GM19043 (cell line): ENCODE data around the gene BEAN1.

Experiments
- ATAC-seq: cut with Tn5 transposase; IDR thresholded peaks from one replicate; pipeline ENCODE4 v1.9.1; 2021; ENCODE audit warnings: low read depth; ENCODE audit not compliant: unreplicated experiment

The BEAN1 gene

DNA sequence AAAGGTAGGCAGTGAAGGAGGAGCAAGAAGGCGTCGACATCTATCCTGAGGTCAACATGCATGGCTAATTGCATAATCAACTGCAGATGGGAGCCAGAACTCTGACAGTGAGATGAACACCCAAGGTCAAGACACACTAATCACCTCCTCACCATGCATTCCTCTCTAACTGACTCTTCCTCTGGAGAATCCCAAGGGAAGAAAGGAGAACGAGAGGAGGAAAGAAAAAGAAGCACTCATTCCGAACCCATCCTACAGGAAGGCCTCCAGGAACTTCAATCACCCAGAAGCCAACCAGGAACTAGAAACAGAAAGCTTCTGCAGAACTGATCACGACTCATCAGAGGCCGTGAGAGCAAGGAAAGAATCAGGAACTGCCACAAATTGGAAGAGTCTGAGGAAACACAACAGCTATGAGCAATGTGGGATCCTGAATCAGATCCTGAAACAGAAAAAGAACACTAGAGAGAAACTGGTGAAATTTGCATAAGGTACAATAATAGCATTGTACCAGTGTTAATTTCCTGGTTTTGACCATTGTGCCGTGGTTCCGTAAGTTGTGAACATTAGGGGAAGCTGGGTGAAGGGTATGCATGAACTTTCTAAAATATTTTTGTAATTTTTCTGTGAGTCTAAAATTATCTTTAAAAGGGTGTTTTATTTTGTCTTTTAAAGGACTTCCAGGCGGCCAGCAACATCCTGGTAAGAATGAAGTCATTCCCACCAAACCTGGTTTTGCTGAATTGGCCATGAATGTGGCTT is 10.0 kb upstream of the BEAN1 start:
- no peak for ATAC-seq

DNA sequence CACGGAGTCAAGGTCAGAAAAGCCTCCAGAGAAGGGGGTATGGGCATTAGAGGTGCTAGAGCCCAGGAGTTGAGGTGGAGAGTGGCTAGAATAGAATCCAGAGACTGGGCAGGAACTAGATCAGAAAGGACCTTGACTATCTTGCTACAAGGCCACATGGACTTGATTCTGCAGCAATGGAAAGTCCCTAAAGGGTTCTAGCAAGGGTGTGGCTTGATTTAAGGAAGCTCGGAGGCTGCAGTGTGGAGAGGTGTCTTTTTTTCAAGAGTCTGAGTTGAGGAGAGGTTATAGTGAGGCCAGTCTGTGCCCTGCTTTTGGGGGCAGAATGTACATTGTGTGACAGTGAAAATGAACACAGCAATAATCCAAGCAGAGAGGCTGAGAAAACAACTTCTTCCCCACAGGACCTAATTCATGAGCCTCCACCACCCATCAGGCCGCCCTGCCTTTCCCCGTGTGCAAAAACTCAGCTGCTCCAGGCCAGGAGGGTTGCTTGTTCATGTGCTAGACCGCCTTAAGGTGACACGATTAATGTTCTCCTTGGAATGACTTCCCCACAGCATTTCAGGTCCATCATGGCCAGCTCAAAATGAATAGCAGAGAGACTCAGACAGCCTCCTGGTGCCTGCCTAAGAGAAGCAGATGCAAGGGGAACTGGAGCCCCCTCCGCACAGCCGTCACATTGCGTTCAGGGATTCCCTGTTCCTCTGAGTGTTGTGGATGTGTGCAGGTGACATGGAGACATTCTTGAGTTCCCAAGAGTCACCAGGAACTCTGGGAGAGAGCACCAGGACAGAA is 8.7 kb upstream of the BEAN1 start:
- ATAC-seq, result no peak

DNA sequence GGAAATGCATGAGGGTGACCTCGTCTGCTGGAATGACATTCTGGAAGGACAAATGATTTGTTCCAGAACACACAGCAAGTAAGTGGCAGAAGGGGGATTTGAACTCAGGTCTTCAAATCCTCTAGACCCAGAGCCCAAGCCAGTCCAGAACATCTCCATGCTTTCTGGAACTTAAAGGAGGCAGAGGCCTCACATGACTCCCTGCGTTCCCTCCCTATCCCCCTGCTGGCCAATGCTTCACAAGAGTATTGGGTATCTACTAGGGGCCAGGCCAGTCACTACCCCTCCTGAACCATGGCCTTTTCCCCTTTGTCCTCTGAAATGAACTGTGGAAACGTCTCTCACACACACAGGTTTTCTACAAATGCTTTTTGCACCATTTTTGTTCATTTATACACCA is 7.6 kb upstream of the BEAN1 start:
- no peak for ATAC-seq

DNA sequence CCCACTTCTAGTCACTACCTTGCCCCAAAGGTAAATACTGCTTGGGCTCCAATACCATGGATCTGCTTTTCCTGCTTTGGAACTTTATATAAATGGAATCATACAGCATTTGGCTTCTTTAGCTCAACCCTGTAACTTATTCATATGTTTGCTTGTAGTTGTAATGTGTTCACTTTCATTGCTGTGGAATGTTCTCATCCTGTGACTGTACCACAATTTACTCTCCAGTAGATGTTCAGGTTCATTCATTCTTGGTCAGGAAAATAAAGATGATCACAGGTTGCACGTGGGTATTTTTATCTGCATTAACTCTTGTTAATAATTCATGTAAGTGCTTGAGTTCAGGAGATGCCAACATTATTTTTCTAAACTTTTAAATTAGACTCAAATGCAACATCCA is 6.7 kb upstream of the BEAN1 start:
- no peak for ATAC-seq

DNA sequence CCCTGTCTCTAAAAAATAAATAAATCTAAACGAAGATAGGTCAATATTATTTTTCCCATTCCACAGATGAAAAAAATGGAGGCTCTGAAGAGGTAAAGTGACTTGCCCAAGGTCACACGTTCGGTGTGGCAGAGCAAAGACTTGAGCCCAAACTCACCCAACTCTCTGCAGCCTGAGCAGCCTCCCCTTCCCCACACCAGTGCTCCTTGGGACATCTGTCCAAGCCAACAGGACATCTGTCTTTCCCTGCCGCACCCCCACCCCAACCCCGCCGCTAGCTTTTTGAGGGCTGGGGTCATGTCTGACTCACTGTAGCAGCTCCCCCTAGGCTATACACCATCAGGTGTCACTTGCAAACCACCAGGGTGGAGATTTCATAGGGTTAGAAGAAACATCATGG is 5.2 kb upstream of the BEAN1 start:
- no peak for ATAC-seq

DNA sequence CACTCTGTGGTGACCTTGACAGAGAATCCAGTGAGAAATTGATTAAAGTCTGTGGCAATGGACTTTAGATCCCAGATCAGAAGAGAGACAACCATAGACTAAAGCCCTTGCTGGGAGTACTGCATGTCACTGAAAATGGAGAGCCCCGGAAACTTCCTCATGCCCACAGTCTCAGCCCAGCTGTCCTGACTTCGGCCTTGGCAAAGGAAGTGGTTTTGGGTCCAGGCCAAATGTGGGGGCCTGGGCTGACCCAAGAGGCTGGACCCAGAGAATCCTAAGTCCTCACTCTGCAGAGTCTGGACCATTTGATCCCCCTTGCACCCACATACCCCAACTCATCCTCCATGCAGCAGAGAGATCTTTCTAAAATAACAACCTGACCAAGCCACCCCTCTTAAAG is 4.7 kb upstream of the BEAN1 start:
- no peak for ATAC-seq

DNA sequence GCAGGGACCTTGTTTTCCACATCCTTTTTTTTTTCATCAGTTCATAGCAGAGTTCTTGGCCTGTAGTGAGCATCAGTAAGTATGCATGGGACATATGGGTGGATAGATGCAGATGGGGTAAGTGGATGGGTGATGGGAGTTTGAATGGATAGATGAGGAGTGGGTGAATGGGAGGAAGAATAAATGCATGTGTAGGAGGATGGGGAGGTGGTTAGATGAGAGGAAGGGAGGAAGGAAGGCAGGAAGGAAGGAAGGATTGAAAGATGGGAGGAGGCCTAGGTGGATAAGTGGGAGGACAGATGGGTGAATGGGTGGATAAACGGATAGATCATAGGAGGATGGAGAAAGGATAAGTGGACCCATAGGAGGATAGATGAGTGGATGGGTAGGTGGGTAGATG is 3.9 kb upstream of the BEAN1 start:
- ATAC-seq, result no peak

DNA sequence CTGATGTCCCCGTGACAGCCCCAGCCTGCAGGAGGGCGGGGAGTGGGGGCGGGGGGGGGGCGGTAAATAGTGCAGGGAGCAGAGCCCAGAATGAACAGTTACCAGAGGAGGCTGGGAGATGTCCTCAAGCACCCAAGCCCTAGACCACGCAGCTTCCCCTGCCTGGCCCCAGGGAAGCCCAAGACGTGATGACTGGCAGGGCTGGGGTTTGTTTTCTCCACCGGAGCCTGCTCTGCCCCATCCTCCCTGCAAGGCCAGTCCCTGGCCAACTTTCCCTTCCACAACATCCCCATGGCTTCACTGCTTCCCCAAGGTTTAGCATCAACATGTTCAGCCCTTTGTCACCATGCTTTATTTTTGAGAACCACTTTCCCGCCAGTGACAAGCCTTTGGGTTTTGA is 1.4 kb upstream of the BEAN1 start:
- ATAC-seq, result no peak

DNA sequence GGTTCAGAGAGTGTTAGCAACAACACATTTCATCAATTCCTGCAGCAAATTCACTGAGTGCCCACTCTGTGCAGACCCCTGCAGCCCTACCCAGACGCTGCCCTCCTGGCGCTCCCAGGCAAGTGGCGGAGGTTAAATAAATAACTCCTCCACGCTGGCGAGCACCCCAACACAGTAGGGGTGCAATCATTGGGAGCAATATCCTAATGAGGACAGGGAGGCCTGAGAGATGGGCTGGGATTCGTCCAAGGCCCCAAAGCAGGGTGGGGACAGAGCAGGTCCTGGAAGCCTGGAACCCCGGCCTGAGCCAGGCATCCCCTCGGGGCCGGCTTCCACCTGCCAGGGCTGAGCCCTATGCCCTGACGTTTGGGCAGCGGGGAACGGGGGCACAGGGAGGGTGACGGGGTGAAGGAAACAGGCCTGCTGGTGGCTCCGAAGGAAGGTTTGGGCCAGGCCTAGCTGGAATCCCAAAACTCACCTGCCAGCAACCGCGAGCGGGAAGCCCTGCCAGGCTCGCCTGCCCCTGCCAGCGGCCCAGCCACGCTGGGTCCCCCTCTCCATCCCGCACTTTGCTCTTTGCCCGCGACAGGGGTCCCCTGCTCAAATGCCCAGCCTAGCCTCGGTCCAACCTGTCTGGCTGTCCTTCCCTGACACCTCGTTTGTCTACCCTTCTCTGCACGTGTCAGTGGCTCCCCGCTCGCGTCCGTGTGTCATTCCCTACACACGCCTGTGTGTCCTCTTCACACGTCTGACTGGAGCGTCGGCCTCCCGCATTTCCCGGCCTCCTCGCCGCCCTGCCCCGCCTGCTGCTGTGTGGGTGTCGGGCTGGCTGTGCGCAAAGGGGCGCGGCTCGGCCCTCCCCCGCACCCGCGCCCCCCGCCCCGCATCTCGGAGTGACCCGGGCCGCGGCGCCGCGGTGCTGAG is 721 bp upstream of the BEAN1 start:
- ATAC-seq, result no peak

DNA sequence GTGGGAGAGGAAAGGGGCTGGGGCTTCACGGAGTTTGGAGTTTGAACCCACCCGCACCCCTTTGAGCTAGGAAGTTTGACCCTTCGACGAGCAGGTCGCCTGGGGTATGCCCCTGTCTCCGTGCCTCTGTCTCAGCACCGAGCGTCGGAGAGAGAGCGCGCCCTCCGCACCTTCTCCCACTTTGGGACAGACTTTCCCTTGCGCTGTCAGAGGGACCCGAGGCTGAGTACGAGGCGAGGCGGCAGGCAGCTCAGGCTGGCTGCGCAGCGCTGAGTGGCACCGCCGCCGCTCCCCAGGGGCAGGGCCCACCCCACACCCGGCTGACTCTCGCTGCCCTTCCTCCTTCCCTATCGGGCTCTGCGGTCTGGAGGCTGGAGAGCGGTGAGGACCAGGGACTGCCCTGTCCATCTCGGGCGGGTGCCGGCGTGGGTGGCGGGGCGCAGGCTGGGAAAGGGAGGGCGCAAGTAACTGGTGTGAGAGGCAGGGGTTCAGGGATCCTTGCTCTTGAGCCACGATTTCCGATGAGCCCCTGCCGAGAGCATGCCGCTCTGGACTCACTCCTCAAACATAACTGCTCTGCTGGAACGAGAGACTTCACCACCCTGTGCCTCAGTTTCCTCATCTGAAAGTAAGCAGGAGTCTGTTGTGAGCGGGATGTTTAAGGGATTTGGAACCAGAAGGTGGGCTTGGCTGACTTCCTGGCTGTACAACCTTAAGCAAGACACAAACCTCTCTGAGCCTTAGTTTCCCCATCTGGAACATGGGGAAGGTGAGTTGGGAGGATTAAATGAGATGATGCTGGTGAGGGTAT is 981 bp downstream of the BEAN1 start:
- ATAC-seq, result no peak

DNA sequence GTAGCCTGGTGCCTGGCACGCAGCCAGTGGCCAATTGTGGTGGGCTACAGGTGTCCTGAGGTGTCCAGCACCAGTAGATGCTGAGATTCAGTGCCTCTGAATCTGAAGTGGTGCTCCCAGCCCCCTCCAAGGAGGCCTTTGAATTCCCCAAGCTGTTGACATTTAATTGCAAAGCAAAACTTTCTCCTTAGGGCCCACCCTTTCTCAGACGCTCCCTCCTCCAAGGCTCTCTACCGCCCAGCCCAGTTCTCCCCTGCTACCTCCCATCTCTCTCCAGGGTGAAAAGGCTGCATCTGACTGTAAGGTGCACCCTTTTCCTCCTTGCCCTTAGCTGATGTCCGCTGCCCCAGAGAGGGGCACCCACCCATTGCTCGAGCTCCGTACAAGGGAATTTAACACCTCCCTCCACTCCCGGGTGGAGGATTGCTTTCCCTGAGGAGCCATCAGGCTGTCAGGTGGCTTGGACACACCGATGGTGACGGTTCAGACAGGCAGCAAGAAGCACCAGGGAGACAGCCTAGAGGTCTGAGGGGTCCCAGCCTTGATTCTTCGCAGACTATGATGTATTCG is 1.7 kb downstream of the BEAN1 start:
- ATAC-seq, result no peak

DNA sequence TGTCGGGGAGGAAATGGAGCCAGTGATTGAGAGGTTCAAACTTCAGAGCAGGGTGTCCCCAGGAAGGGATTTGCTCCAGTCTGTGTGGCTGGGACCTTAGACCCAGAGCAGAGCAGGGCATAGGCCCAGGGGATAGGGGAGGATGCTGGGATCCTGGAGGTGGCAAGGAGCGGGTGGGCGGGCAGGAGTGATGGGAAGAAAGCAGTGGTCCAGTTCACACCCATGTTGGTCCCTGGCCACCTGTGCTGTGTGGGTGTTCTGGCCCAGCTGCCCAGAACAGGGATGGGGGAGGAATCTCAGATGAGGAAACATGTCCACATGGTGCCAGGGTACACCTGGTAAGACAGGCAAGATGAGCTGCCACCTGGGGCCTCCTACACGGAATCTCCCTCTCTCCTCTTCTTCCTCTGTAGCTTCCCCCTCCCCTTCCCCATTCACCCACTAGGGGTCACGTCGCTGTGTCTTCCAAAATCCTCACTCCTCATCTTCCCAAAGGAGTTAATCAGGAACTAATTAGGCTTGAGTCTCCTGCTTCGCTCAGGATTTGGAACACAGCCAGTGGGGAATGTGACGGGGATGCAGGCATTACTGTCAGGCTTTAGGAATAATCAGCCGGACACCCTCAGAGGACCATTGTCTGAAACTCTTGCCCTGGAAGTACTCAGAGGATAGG is 2.3 kb downstream of the BEAN1 start:
- ATAC-seq, result no peak

DNA sequence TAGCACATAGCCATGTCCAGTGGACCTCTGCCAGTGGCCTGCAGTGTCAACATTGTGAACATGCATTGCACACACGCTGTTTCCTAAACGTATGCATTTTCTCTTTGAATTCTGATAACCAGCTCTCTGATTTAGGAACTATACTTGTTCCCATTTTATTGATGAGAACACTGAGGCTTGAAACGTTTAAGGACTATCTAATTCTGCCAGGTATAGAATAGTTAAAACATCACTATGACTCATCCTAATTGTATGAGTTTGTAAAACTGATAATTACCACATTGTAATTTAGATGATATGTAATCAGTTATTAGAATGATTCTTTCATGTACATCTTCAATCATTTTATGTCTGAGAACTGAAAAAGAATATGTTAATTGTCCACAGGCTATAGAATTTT is 3.1 kb downstream of the BEAN1 start:
- no peak for ATAC-seq

DNA sequence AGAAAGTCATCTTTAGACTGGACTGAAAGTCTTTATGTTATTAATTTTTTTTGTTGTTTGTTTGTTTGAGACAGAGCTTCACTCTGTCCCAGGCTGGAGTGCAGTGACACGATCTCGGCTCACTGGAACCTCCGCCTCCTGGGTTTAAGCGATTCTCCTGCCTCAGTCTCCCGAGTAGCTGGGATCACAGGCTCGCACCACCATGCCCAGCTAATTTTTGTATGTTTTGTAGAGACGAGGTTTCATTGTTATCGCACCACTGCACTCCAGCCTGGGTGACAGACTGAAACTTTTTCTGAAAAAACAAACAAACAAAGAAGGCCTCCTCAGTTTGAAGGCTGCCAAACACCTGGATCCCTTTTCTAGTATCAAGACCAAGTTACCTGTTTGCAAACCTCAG is 4.7 kb downstream of the BEAN1 start:
- no peak for ATAC-seq

DNA sequence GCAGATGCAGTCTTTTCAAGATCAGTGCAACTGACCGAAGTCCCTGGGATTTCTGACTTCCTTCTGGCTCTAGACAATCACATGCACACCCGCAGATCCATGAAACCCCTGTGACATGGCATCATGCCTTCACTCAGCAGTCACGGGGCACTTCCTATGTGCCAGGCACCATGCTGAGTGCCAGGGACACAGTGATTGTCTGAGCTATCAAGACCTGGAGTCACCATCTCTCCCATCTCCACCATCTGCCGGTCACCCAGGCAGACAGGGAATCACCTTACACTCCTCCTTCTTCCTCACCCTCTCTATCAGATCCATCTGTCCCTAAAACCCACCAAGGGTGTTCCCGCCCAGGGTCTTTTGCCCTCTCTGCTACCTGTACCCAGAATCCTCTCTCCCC is 5.3 kb downstream of the BEAN1 start:
- ATAC-seq, result no peak

DNA sequence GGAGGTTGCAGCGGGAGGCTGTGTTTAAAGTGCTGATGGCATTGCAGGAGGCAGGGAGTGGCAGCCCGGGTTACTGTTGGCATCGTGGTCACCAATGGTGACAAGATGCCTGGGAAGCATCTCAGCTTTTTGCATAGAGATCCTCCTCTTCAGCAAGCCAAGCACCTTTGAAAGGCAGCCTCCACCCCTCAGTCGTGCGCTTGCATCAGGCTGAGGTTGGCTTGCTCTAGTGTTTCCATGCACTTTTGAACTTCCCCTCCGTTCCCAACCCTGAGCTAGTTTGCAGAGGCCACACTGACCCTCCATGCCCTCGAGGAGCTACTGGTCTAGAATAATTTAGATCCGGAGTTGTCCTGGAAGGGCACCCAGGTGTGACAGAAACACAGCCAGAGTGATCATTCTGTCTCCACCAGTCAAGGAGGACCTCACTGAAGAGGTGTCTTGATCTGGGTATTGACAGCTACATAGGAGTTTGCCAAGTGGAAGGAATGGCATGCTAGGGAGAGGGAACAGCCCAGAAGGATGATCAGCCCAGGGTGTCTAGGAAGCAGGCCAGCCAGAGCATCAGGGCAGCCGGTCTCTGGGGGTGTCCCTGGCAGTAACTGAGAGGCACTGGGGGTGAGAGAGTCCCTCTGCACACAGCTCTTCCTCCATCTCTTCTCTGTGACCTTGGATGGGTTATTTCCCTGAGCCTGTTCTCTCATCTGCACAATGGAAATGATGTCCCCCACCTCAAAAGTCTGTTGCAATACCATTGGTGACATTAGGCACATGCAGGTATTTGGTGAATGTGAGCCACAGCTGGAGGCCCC is 7.7 kb downstream of the BEAN1 start:
- no peak for ATAC-seq

DNA sequence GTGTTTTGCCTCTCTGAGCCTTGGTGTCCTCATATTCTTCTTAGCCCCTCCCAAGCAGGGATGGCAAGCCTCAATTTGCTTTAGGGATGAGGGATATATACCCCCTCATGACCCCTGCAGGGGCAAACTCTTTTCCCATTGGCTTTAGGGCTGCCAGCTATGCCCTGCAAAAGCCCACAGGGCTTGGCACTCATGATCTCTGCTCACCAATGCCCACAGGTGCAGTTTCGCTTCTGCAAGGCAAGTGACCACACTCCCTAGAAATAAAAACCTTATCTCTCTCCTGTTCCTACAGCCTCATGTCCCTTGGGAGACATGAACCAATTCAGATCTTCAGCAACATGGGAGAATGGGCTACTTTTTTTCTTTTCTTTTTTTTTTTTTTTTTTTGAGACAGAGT is 8.8 kb downstream of the BEAN1 start:
- ATAC-seq, result no peak

DNA sequence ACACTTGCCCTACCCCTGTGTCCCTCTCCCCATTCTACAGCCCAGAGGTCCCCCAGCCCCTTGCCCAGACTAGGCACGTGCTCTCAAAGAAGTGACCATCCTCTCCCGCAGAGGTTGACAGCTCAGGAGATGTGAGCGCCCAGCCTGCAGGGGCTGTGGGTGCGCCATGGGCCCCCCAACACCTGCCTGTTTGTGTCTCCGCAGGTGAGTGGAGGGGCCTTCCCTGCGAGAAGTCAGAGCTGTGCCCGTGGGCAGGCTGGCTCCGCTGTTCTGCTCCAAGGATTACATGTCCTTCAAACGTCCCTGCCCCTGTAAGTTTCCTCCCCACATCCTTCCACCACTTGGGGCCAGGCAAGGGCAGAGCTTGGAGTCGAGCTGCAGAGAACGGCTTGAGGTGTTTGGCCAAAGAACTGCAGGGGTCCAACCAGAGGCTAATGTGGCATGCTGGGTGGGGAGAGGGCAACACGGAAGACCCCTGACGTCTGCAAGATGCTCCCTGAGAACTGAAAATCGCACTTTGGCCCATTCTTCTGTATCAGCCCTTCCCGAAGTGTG is 10.4 kb downstream of the BEAN1 start:
- no peak for ATAC-seq
